Endothelial cell (in vitro differentiated cells): ENCODE data around the gene ATE1. TPM values are rescaled to one million over a fixed set of nuclear protein-coding genes. Genes with fewer than 3 reads are reported as not detected.

Experiments used
- DNase-seq: peaks from one replicate; pipeline ENCODE4 v3.0.0; 2021; ENCODE audit warnings: low spot score
- H3K27ac Mint-ChIP-seq: one replicate; pipeline ENCODE4 v1.8.0; 2021; ENCODE audit warnings: mixed read lengths, inconsistent platforms; ENCODE audit not compliant: unreplicated experiment
- H3K27me3 Mint-ChIP-seq: one replicate; pipeline ENCODE4 v1.8.0; 2021; ENCODE audit warnings: mild to moderate bottlenecking, moderate library complexity, mixed read lengths, inconsistent platforms; ENCODE audit not compliant: unreplicated experiment
- H3K36me3 Mint-ChIP-seq: one replicate; pipeline ENCODE4 v1.8.0; 2021; ENCODE audit warnings: mild to moderate bottlenecking, low read depth, mixed read lengths, inconsistent platforms; ENCODE audit not compliant: unreplicated experiment
- H3K4me1 Mint-ChIP-seq: one replicate; pipeline ENCODE4 v1.8.0; 2021; ENCODE audit warnings: mild to moderate bottlenecking, mixed read lengths, inconsistent platforms; ENCODE audit not compliant: unreplicated experiment
- H3K4me3 Mint-ChIP-seq: one replicate; pipeline ENCODE4 v1.8.0; 2021; ENCODE audit warnings: mild to moderate bottlenecking, mixed read lengths, inconsistent platforms; ENCODE audit not compliant: unreplicated experiment
- H3K9me3 Mint-ChIP-seq: one replicate; pipeline ENCODE4 v1.8.0; 2021; ENCODE audit warnings: mixed read lengths, inconsistent platforms; ENCODE audit not compliant: unreplicated experiment
- CTCF ChIP-seq: fragments of 200-600 bp; sonication (generic); IDR thresholded peaks from one replicate; pipeline ENCODE4 v1.5.0; 2021; ENCODE audit warnings: antibody characterized with exemption; ENCODE audit not compliant: unreplicated experiment
- total RNA-seq: library from RNA; stranded (reverse); fragmentation: NEBNext Ultra II Directional; extraction: Animal tissue kit (Norgen Biotek cat#: 25700); gene quantifications from one replicate; pipeline ENCODE4 v1.2.1, GENCODE V29; 2021; ENCODE audit not compliant: unreplicated experiment

ATE1 gene
- total RNA-seq, 1 donor from 2014 or later = 36.0 TPM

- Mint-ChIP-seq H3K9me3 (no peaks in the 10 kb centered on the region), H3K4me3 (peak overlapping the region; percentile 16), H3K36me3 (peaks cover 29% of the 10 kb centered on the region), H3K27ac (no peak overlapping the region), H3K27me3 (no peaks in the 10 kb centered on the region), H3K4me1 (no peaks in the 10 kb centered on the region)
- TF ChIP-seq CTCF = no peak
- no peak for DNase-seq
Measured at GRCh38 chr10:121854809-121855445, 72.9 kb downstream of the ATE1 start.

- no peak overlapping the region for H3K27ac Mint-ChIP-seq
- no peaks in the 10 kb centered on the region for H3K9me3 Mint-ChIP-seq
- H3K27me3 Mint-ChIP-seq = no peaks in the 10 kb centered on the region
- H3K4me3 Mint-ChIP-seq = no peak overlapping the region
- no peak for TF ChIP-seq CTCF
- H3K4me1 Mint-ChIP-seq = peaks cover 5% of the 10 kb centered on the region
- DNase-seq = no peak
- peaks cover 35% of the 10 kb centered on the region for H3K36me3 Mint-ChIP-seq
Measured at GRCh38 chr10:121853950-121854349, 73.9 kb downstream of the ATE1 start.

GRCh38 chr10:121851786-121852185 is 76.0 kb downstream of the ATE1 start:
- Mint-ChIP-seq H3K27ac (no peak overlapping the region), H3K27me3 (no peaks in the 10 kb centered on the region), H3K4me3 (no peak overlapping the region), H3K36me3 (peaks cover 21% of the 10 kb centered on the region), H3K4me1 (peaks cover 5% of the 10 kb centered on the region), H3K9me3 (no peaks in the 10 kb centered on the region)
- TF ChIP-seq CTCF = no peak
- DNase-seq = no peak

- Mint-ChIP-seq H3K36me3 (peaks cover 21% of the 10 kb centered on the region), H3K4me1 (peaks cover 8% of the 10 kb centered on the region), H3K4me3 (no peak overlapping the region), H3K9me3 (no peaks in the 10 kb centered on the region), H3K27ac (no peak overlapping the region), H3K27me3 (no peaks in the 10 kb centered on the region)
- TF ChIP-seq CTCF = no peak
- no peak for DNase-seq
Measured at GRCh38 chr10:121848082-121848481, 79.7 kb downstream of the ATE1 start.

- Mint-ChIP-seq H3K27ac (no peak overlapping the region), H3K27me3 (no peaks in the 10 kb centered on the region), H3K36me3 (peaks cover 21% of the 10 kb centered on the region), H3K4me3 (no peak overlapping the region), H3K9me3 (no peaks in the 10 kb centered on the region), H3K4me1 (peaks cover 14% of the 10 kb centered on the region)
- TF ChIP-seq CTCF = no peak
- no peak for DNase-seq
Measured at GRCh38 chr10:121846555-121846954, 81.3 kb downstream of the ATE1 start.
